ENCODE measurements around the gene GALNT14. TPM values are rescaled to one million over a fixed set of nuclear protein-coding genes. Genes with fewer than 3 reads are reported as not detected.

The GALNT14 gene
- total RNA-seq, 1 donor from 2014 or later = 1.7 TPM

- Mint-ChIP-seq H3K4me1 (peaks cover 5% of the 10 kb centered on the region), H3K9me3 (no peaks in the 10 kb centered on the region), H3K27ac (no peak overlapping the region), H3K4me3 (no peak overlapping the region), H3K36me3 (no peaks in the 10 kb centered on the region), H3K27me3 (ENCODE audit: low read depth) (peaks cover 12% of the 10 kb centered on the region)
- no peak for TF ChIP-seq CTCF (IDR thresholded peaks at IDR 0.05; ENCODE audit: unreplicated experiment)
- no peak for DNase-seq (ENCODE audit: low spot score in 2 of 2, unreplicated experiment in 2 of 2)
Measured at GRCh38 chr2:30971231-30972025, 166.8 kb downstream of the GALNT14 start.

GRCh38 chr2:30968660-30969397 lies 169.4 kb downstream of the GALNT14 start:
- Mint-ChIP-seq H3K27me3 (ENCODE audit: low read depth) (peaks cover 12% of the 10 kb centered on the region), H3K4me1 (no peaks in the 10 kb centered on the region), H3K9me3 (no peaks in the 10 kb centered on the region), H3K36me3 (no peaks in the 10 kb centered on the region), H3K27ac (no peak overlapping the region), H3K4me3 (no peak overlapping the region)
- TF ChIP-seq CTCF (IDR thresholded peaks at IDR 0.05; ENCODE audit: unreplicated experiment) = no peak
- DNase-seq (ENCODE audit: low spot score in 2 of 2, unreplicated experiment in 2 of 2) = no peak

GRCh38 chr2:30966786-30967185 lies 171.5 kb downstream of the GALNT14 start:
- peaks cover 3% of the 10 kb centered on the region for H3K4me1 Mint-ChIP-seq
- H3K27me3 Mint-ChIP-seq (ENCODE audit: low read depth) = peaks cover 12% of the 10 kb centered on the region
- H3K36me3 Mint-ChIP-seq = no peaks in the 10 kb centered on the region
- H3K27ac Mint-ChIP-seq = no peak overlapping the region
- H3K9me3 Mint-ChIP-seq = no peaks in the 10 kb centered on the region
- TF ChIP-seq CTCF (IDR thresholded peaks at IDR 0.05; ENCODE audit: unreplicated experiment) = no peak
- no peak for DNase-seq (ENCODE audit: low spot score in 2 of 2, unreplicated experiment in 2 of 2)
- H3K4me3 Mint-ChIP-seq = no peak overlapping the region

- Mint-ChIP-seq H3K9me3 (no peaks in the 10 kb centered on the region), H3K4me3 (no peak overlapping the region), H3K36me3 (no peaks in the 10 kb centered on the region), H3K4me1 (peaks cover 3% of the 10 kb centered on the region), H3K27me3 (ENCODE audit: low read depth) (peaks cover 11% of the 10 kb centered on the region), H3K27ac (no peak overlapping the region)
- TF ChIP-seq CTCF (IDR thresholded peaks at IDR 0.05; ENCODE audit: unreplicated experiment) = no peak
- no peak for DNase-seq (ENCODE audit: low spot score in 2 of 2, unreplicated experiment in 2 of 2)
Measured at GRCh38 chr2:30965022-30965531, 173.2 kb downstream of the GALNT14 start.

- TF ChIP-seq CTCF (IDR thresholded peaks at IDR 0.05; ENCODE audit: unreplicated experiment) = no peak
- Mint-ChIP-seq H3K4me3 (no peak overlapping the region), H3K4me1 (peaks cover 3% of the 10 kb centered on the region), H3K27ac (no peak overlapping the region), H3K27me3 (ENCODE audit: low read depth) (peaks cover 11% of the 10 kb centered on the region), H3K36me3 (no peaks in the 10 kb centered on the region), H3K9me3 (no peaks in the 10 kb centered on the region)
- no peak for DNase-seq (ENCODE audit: low spot score in 2 of 2, unreplicated experiment in 2 of 2)
Measured at GRCh38 chr2:30964334-30965005, 173.8 kb downstream of the GALNT14 start.

Data from mesothelial cell of epicardium (in vitro differentiated cells).